ENCODE data around the gene VSIR. TPM values are rescaled to one million over a fixed set of nuclear protein-coding genes. Genes with fewer than 3 reads are reported as not detected.

VSIR gene
- total and polyA plus RNA-seq, 9 of the 15 experiments (the other 6 are each of a cell fraction or from before 2014, with no cell fraction given), result 0.14 to 20.5 (median 9.3) TPM

- TF ChIP-seq NR1H2 (CRISPR knock-in tag; IDR thresholded peaks at IDR 0.05), result no peak; the same call in 1 of the 2 replicates
- peak; percentile 49; the same call in 1 of the 2 replicates for TF ChIP-seq USF2 (CRISPR knock-in tag; IDR thresholded peaks at IDR 0.05)
- TF ChIP-seq ZBTB12 (CRISPR knock-in tag; IDR thresholded peaks at IDR 0.05), result peak; percentile 2; the same call in 1 of the 2 replicates
- TF ChIP-seq HDGF (IDR thresholded peaks at IDR 0.05), result peak; percentile 92
- TF ChIP-seq TCFL5 (CRISPR knock-in tag; conservative IDR thresholded peaks at IDR 0.05), result no peak; the same call in 1 of the 2 replicates
- peak; percentile 92; the same call in 1 of the 2 replicates for TF ChIP-seq MYNN (IDR thresholded peaks at IDR 0.05)
- no peak for TF ChIP-seq MYNN (CRISPR knock-in tag; IDR thresholded peaks at IDR 0.05)
- TF ChIP-seq GTF2E2 (tag; IDR thresholded peaks at IDR 0.05), result no peak
- TF ChIP-seq GABPA (tag; conservative IDR thresholded peaks at IDR 0.05; ENCODE audit: low read depth), result no peak; the same call in 1 of the 2 replicates
- TF ChIP-seq KLF10 (CRISPR knock-in tag; IDR thresholded peaks at IDR 0.05), result no peak
- TF ChIP-seq ZNF347 (CRISPR knock-in tag; IDR thresholded peaks at IDR 0.05; ENCODE audit: low read depth), result no peak
- 0 out of 2 replicates have a peak, but pooled peaks have one; percentile 9 for TF ChIP-seq ZNF311 (CRISPR knock-in tag; IDR thresholded peaks at IDR 0.05)
- peak; percentile 72; the same call in 1 of the 2 replicates for TF ChIP-seq TFAP4 (CRISPR knock-in tag; IDR thresholded peaks at IDR 0.05; ENCODE audit: borderline replicate concordance)
- TF ChIP-seq RUNX1 (IDR thresholded peaks at IDR 0.05; ENCODE audit: low read depth), result no peak
- TF ChIP-seq ZFP91 (CRISPR knock-in tag; IDR thresholded peaks at IDR 0.05), result no peak
- no peak for TF ChIP-seq PTRF (tag; IDR thresholded peaks at IDR 0.05)
- TF ChIP-seq KLF1 (tag; IDR thresholded peaks at IDR 0.05), result peak; percentile 91
- peak; percentile 84 for TF ChIP-seq ESRRA (IDR thresholded peaks at IDR 0.05; ENCODE audit: borderline replicate concordance, low read depth)
- TF ChIP-seq BCOR (IDR thresholded peaks at IDR 0.05), result peak; percentile 33; the same call in 1 of the 2 replicates
- no peak for TF ChIP-seq YBX1 (IDR thresholded peaks at IDR 0.05)
- no peak for TF ChIP-seq CREB1 (IDR thresholded peaks at IDR 0.05)
- TF ChIP-seq CREB1 (CRISPR knock-in tag; IDR thresholded peaks at IDR 0.05), result 0 out of 2 replicates have a peak, but pooled peaks have one; percentile 15
- TF ChIP-seq TRIM24 (IDR thresholded peaks at IDR 0.05), result peak in 1 of 2 experiments; percentile 57; a peak in 2 of 4 replicates
- TF ChIP-seq HES1 (IDR thresholded peaks at IDR 0.05; ENCODE audit: low read depth), result peak; percentile 69
- no peak for TF ChIP-seq ZNF23 (CRISPR knock-in tag; IDR thresholded peaks at IDR 0.05)
- TF ChIP-seq TEAD2 (tag; IDR thresholded peaks at IDR 0.05), result peak; percentile 73
- TF ChIP-seq ZKSCAN8 (CRISPR knock-in tag; IDR thresholded peaks at IDR 0.05), result peak; percentile 45; the same call in 1 of the 2 replicates
These were observed 26.8 kb downstream of the VSIR start (continued) for GRCh38 chr10:71746344-71747037.
